K562 (cell line): Measurements from ENCODE around the gene CYBRD1. TPM values are rescaled to one million over a fixed set of nuclear protein-coding genes. Genes with fewer than 3 reads are reported as not detected.
A peak's percentile ranks its signal among the peaks of the same experiment; 100 is the strongest.

ENCODE experiments used
- BRF1 ChIP-seq: IDR thresholded peaks from 3 replicates; pipeline ENCODE4 v1.6.1; 2011; ENCODE audit warnings: borderline replicate concordance, mild to moderate bottlenecking; ENCODE audit not compliant: insufficient read length; ENCODE audit errors: extremely low read depth
- CCAR2 ChIP-seq: fragments of 200-400 bp; formaldehyde crosslinking; IDR thresholded peaks from 2 replicates; pipeline ENCODE4 v1.6.1; 2017; ENCODE audit warnings: mild to moderate bottlenecking, low read depth, low read length
- COPS2 ChIP-seq: fragments of 450-650 bp; conservative IDR thresholded peaks from 2 replicates; pipeline ENCODE4 v1.6.1; 2016; ENCODE audit warnings: mild to moderate bottlenecking, moderate library complexity
- GABPA ChIP-seq: fragments of 200-800 bp; sonication (Bioruptor generic); conservative IDR thresholded peaks from 2 replicates; pipeline ENCODE4 v1.6.1; 2016; ENCODE audit warnings: low read depth, missing genetic modification characterization, missing compliant biosample characterization
- IRF2 ChIP-seq: sonication (generic); formaldehyde crosslinking; IDR thresholded peaks from 2 replicates; pipeline ENCODE4 v1.8.1; 2022; ENCODE audit warnings: mild to moderate bottlenecking, missing genetic modification reagents
- KDM2B ChIP-seq: fragments of 250-450 bp; sonication (Bioruptor Pico); IDR thresholded peaks from 2 replicates; pipeline ENCODE4 v1.8.0; 2021; ENCODE audit warnings: mild to moderate bottlenecking, moderate library complexity
- MBD1 ChIP-seq: fragments of 250-450 bp; sonication (Bioruptor Pico); IDR thresholded peaks from 2 replicates; pipeline ENCODE4 v1.8.0; 2022; ENCODE audit warnings: inconsistent platforms
- NR2C2 ChIP-seq, 2 experiments: fragments of 200-800 bp in 1 of 2; sonication (Bioruptor generic) in 1 of 2; sonication (generic) in 1 of 2; formaldehyde crosslinking in 1 of 2; IDR thresholded peaks; 2 replicates each; pipeline versions ENCODE4 v1.6.1 to v1.8.0; 2016 to 2022; ENCODE audit warnings: mild to moderate bottlenecking in 1 of 2, missing compliant biosample characterization in 1 of 2, missing genetic modification characterization in 1 of 2, missing genetic modification reagents in 1 of 2
- POLR2A ChIP-seq: fragments of 450-650 bp; conservative IDR thresholded peaks from 2 replicates; pipeline ENCODE4 v1.6.1; 2016
- POLR2AphosphoS2 ChIP-seq: IDR thresholded peaks from 2 replicates; pipeline ENCODE4 v1.6.1; 2012; ENCODE audit warnings: low read length, improper control_type of control experiment
- SETDB1 ChIP-seq: IDR thresholded peaks from one replicate; pipeline ENCODE4 v1.6.1; 2012; ENCODE audit warnings: low read length, control low read depth, inconsistent platforms
- SMAD2 ChIP-seq: fragments of 150-350 bp; IDR thresholded peaks from 2 replicates; pipeline ENCODE4 v1.6.1; 2014; ENCODE audit warnings: low read depth, mild to moderate bottlenecking, low read length
- TSC22D4 ChIP-seq: fragments of 450-650 bp; IDR thresholded peaks from 2 replicates; pipeline ENCODE4 v1.6.1; 2016; ENCODE audit warnings: missing genetic modification characterization, missing biosample characterization, control low read depth
- XRCC3 ChIP-seq: fragments of 450-650 bp; IDR thresholded peaks from 2 replicates; pipeline ENCODE4 v1.6.1; 2017; ENCODE audit warnings: mild to moderate bottlenecking, moderate library complexity
- ZNF121 ChIP-seq: sonication (generic); formaldehyde crosslinking; conservative IDR thresholded peaks from 2 replicates; pipeline ENCODE4 v1.8.0; 2022; ENCODE audit warnings: missing genetic modification reagents
- ZNF699 ChIP-seq: fragments of 250-450 bp; sonication (Bioruptor Pico); IDR thresholded peaks from 2 replicates; pipeline ENCODE4 v1.8.0; 2021; ENCODE audit warnings: mild to moderate bottlenecking, moderate library complexity; ENCODE audit not compliant: insufficient replicate concordance
- polyA plus RNA-seq, 8 experiments: library from polyadenylated mRNA; depleted of rRNA in 4 of 8; stranded (reverse) in 5 of 8; unstranded in 3 of 8; fragments of >200 nt; fragmentation: Nextera tagmentation in 2 of 8; fragmentation: Illumina TruSeq in 1 of 8; extraction: Ambion mirVana in 2 of 8; extraction: Trizol in 1 of 8; gene quantifications; 2 replicates each; pipeline versions ENCODE4 v1.2.1 to v1.2.3, GENCODE V29; 2011 to 2014; ENCODE audit warnings: inconsistent platforms in 1 of 8, missing spikeins in 1 of 8
- total RNA-seq, 7 experiments: library from RNA; depleted of rRNA in 6 of 7; stranded (reverse); fragments of >200 nt in 6 of 7; fragmentation: Illumina TruSeq in 2 of 7; extraction: Trizol in 2 of 7; gene quantifications; 2 replicates each; pipeline versions ENCODE4 v1.2.1 to v1.2.3, GENCODE V29; 2011 to 2021; ENCODE audit warnings: low replicate concordance in 1 of 7
- TF ChIP-seq, protein P1 (sequence below), 2 experiments: fragments of 150-350 bp in 1 of 2; IDR thresholded peaks; 2 replicates each; pipeline ENCODE4 v1.6.1; 2012 to 2016; ENCODE audit warnings: low read depth in 2 of 2, low read length in 2 of 2, mild to moderate bottlenecking in 1 of 2, moderate library complexity in 1 of 2
- TF ChIP-seq, protein P2 (sequence below): sonication (generic); formaldehyde crosslinking; IDR thresholded peaks from 2 replicates; pipeline ENCODE4 v1.8.1; 2022; ENCODE audit warnings: missing genetic modification reagents
- TF ChIP-seq, protein P3 (sequence below), 2 experiments: IDR thresholded peaks in 1 of 2; conservative IDR thresholded peaks in 1 of 2; 2 replicates each; pipeline ENCODE4 v1.6.1; 2016; ENCODE audit warnings: low read depth in 2 of 2, mild to moderate bottlenecking in 1 of 2, missing compliant biosample characterization in 1 of 2, missing genetic modification characterization in 1 of 2, moderate library complexity in 1 of 2

The CYBRD1 gene
- total and polyA plus RNA-seq, 9 of the 15 experiments (the other 6 are each of a cell fraction or from before 2014, with no cell fraction given), result 9.6 to 22.4 (median 15.6) TPM

DNA sequence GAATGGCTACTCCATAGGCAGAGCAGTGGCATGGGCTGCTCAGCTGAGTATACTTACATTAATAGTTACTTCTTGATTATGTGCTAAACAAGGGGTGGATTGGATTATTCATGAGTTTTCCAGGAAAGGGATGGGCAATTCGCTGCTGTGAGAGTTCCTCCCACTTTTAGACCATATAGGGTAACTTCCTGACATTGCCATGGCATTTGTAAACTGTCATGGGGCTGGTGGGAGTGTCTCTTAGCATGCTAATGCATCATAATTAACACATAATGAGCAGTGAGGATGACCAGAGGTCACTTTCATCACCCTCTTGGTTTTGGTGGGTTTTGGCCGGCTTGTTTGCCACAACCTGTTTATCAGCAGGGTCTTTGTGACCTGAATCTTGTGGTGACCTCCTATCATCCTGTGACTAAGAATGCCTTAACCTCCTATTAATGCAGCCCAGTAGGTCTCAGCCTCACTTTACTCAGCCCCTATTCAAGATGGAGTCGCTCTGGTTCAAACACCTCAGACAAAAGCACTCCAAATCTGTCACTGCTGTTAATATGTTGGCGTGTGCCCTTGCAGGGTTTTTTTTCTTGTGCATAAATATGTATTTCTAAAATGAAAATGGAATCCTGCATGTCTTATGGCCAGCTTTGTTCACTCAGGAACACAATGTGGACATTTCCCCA lies 56.0 kb downstream of the CYBRD1 start (continued):
- TF ChIP-seq GABPA (no peak), POLR2AphosphoS2 (no peak), NR2C2 (CRISPR knock-in tag; IDR thresholded peaks at IDR 0.05) (no peak), NR2C2 (tag; IDR thresholded peaks at IDR 0.05) (peak; percentile 59), POLR2A (no peak), MBD1 (CRISPR knock-in tag) (0 out of 2 replicates have a peak, but pooled peaks have one; percentile 70), IRF2 (no peak), TSC22D4 (tag) (no peak), XRCC3 (no peak), BRF1 (no peak), SMAD2 (no peak), ZNF699 (no peak), SETDB1 (no peak), KDM2B (CRISPR knock-in tag) (no peak), COPS2 (no peak), CCAR2 (no peak), ZNF121 (CRISPR knock-in tag) (no peak)
- TF ChIP-seq, protein P1, sequence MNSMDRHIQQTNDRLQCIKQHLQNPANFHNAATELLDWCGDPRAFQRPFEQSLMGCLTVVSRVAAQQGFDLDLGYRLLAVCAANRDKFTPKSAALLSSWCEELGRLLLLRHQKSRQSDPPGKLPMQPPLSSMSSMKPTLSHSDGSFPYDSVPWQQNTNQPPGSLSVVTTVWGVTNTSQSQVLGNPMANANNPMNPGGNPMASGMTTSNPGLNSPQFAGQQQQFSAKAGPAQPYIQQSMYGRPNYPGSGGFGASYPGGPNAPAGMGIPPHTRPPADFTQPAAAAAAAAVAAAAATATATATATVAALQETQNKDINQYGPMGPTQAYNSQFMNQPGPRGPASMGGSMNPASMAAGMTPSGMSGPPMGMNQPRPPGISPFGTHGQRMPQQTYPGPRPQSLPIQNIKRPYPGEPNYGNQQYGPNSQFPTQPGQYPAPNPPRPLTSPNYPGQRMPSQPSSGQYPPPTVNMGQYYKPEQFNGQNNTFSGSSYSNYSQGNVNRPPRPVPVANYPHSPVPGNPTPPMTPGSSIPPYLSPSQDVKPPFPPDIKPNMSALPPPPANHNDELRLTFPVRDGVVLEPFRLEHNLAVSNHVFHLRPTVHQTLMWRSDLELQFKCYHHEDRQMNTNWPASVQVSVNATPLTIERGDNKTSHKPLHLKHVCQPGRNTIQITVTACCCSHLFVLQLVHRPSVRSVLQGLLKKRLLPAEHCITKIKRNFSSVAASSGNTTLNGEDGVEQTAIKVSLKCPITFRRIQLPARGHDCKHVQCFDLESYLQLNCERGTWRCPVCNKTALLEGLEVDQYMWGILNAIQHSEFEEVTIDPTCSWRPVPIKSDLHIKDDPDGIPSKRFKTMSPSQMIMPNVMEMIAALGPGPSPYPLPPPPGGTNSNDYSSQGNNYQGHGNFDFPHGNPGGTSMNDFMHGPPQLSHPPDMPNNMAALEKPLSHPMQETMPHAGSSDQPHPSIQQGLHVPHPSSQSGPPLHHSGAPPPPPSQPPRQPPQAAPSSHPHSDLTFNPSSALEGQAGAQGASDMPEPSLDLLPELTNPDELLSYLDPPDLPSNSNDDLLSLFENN (IDR thresholded peaks at IDR 0.05; ENCODE audit: low read depth in 2 of 2, low read length in 2 of 2), result no peak
- TF ChIP-seq, protein P2, sequence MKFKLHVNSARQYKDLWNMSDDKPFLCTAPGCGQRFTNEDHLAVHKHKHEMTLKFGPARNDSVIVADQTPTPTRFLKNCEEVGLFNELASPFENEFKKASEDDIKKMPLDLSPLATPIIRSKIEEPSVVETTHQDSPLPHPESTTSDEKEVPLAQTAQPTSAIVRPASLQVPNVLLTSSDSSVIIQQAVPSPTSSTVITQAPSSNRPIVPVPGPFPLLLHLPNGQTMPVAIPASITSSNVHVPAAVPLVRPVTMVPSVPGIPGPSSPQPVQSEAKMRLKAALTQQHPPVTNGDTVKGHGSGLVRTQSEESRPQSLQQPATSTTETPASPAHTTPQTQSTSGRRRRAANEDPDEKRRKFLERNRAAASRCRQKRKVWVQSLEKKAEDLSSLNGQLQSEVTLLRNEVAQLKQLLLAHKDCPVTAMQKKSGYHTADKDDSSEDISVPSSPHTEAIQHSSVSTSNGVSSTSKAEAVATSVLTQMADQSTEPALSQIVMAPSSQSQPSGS (CRISPR knock-in tag), result no peak
- TF ChIP-seq, protein P3, sequence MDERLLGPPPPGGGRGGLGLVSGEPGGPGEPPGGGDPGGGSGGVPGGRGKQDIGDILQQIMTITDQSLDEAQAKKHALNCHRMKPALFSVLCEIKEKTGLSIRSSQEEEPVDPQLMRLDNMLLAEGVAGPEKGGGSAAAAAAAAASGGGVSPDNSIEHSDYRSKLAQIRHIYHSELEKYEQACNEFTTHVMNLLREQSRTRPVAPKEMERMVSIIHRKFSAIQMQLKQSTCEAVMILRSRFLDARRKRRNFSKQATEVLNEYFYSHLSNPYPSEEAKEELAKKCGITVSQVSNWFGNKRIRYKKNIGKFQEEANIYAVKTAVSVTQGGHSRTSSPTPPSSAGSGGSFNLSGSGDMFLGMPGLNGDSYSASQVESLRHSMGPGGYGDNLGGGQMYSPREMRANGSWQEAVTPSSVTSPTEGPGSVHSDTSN (CRISPR knock-in tag; IDR thresholded peaks at IDR 0.05; ENCODE audit: low read depth), result no peak
- TF ChIP-seq, protein P3 (tag; conservative IDR thresholded peaks at IDR 0.05; ENCODE audit: low read depth), result peak; percentile 38; the same call in 1 of the 2 replicates
